ENCODE measurements around the gene GRIP2.

The GRIP2 gene

GRCh38 chr3:14453876-14454638, 86.1 kb downstream of the GRIP2 start:
- no peak for TF ChIP-seq EZH2 (optimal IDR thresholded peaks at IDR 0.05; ENCODE audit: low read depth, low read length)
- no peak for TF ChIP-seq EZH2phosphoT487 (IDR thresholded peaks at IDR 0.05; ENCODE audit: low read length)
- TF ChIP-seq, protein P1, sequence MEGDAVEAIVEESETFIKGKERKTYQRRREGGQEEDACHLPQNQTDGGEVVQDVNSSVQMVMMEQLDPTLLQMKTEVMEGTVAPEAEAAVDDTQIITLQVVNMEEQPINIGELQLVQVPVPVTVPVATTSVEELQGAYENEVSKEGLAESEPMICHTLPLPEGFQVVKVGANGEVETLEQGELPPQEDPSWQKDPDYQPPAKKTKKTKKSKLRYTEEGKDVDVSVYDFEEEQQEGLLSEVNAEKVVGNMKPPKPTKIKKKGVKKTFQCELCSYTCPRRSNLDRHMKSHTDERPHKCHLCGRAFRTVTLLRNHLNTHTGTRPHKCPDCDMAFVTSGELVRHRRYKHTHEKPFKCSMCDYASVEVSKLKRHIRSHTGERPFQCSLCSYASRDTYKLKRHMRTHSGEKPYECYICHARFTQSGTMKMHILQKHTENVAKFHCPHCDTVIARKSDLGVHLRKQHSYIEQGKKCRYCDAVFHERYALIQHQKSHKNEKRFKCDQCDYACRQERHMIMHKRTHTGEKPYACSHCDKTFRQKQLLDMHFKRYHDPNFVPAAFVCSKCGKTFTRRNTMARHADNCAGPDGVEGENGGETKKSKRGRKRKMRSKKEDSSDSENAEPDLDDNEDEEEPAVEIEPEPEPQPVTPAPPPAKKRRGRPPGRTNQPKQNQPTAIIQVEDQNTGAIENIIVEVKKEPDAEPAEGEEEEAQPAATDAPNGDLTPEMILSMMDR (IDR thresholded peaks at IDR 0.05; ENCODE audit: low read length), result no peak
- H3K36me3 ChIP-seq (replicated peaks; ENCODE audit: insufficient read depth, low read length), result no peaks in the 10 kb centered on the region
- no peaks in the 10 kb centered on the region for H3K9me3 ChIP-seq (replicated peaks; ENCODE audit: insufficient read depth, low read length)
- no peaks in the 10 kb centered on the region for H3F3A ChIP-seq (ENCODE audit: insufficient read depth, low read length)
- H3K27ac ChIP-seq (ENCODE audit: low read length), result no peak overlapping the region
- no peak for DNase-seq
- H3K4me1 ChIP-seq (ENCODE audit: low read length), result no peaks in the 10 kb centered on the region
- H3K9ac ChIP-seq (ENCODE audit: low read length), result no peak overlapping the region
- H3K27me3 ChIP-seq (replicated peaks; ENCODE audit: insufficient read depth, low read length), result no peaks in the 10 kb centered on the region
- H3K4me3 ChIP-seq (ENCODE audit: low read length), result no peak overlapping the region
- H3K9me2 ChIP-seq (replicated peaks; ENCODE audit: insufficient read depth, low read length), result no peaks in the 10 kb centered on the region
- H3K79me2 ChIP-seq (ENCODE audit: low read length), result no peaks in the 10 kb centered on the region
- no peak overlapping the region for H3K4me2 ChIP-seq (ENCODE audit: low read depth, low read length)
- H2AFZ ChIP-seq (ENCODE audit: low read length), result no peak overlapping the region
- H4K20me1 ChIP-seq (ENCODE audit: insufficient read depth, low read length), result no peaks in the 10 kb centered on the region

DNA sequence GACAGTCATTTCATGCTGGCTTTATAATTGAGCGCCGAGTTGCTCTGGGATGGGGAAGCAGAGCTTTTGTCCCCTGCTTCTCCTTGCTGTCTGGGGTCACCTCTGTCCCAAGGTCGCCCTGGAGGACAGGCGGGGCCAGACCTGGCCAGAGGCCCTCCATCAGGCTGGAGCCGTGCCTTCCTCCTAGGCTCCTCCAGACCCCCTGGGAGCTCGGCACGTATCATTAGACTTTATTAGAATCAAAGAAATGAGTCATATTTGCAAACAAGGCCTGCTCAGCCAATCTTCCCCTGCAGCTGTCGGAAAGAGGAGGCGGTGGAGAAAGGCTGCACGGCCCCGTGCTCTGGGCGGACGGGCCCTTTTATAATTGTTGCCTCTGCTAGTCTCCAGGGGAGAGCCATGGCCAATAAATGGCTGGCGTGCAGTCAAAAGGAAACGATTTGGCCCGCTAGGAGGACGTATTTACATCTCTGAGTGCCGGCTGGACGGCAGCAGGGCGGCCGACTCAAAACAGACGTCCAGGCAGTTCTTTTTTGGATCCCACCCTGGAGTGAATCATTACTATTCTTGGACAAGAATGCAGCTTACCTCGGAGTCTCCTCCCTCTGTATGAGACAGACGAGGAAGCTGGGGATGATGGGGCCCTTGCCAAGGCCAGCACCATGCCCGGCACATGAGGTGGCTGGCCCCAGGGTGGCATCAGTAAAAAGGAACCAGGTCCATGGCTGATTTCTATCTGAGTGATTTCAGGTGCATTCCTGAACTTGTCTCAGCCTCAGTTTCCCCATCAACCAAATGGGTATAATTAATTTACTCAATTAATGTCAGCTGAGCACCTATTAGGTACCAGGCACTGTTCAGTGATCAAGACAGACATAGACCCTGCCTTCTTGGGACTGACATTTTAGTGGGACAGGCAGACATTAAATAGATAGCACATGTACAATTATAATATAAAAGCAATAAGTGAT, 87.1 kb downstream of the GRIP2 start:
- no peaks in the 10 kb centered on the region for H3K79me2 ChIP-seq (ENCODE audit: low read length)
- TF ChIP-seq EZH2phosphoT487 (IDR thresholded peaks at IDR 0.05; ENCODE audit: low read length) (no peak), EZH2 (optimal IDR thresholded peaks at IDR 0.05; ENCODE audit: low read depth, low read length) (no peak)
- TF ChIP-seq, protein P1 (IDR thresholded peaks at IDR 0.05; ENCODE audit: low read length), result no peak
- no peak overlapping the region for H2AFZ ChIP-seq (ENCODE audit: low read length)
- no peaks in the 10 kb centered on the region for H3K27me3 ChIP-seq (replicated peaks; ENCODE audit: insufficient read depth, low read length)
- H3K9me3 ChIP-seq (replicated peaks; ENCODE audit: insufficient read depth, low read length), result no peaks in the 10 kb centered on the region
- no peaks in the 10 kb centered on the region for H3F3A ChIP-seq (ENCODE audit: insufficient read depth, low read length)
- no peak overlapping the region for H3K9ac ChIP-seq (ENCODE audit: low read length)
- H3K36me3 ChIP-seq (replicated peaks; ENCODE audit: insufficient read depth, low read length), result no peaks in the 10 kb centered on the region
- no peak overlapping the region for H3K4me3 ChIP-seq (ENCODE audit: low read length)
- H3K9me2 ChIP-seq (replicated peaks; ENCODE audit: insufficient read depth, low read length), result no peaks in the 10 kb centered on the region
- H3K4me1 ChIP-seq (ENCODE audit: low read length), result no peaks in the 10 kb centered on the region
- H3K27ac ChIP-seq (ENCODE audit: low read length), result no peak overlapping the region
- DNase-seq, result no peak
- no peaks in the 10 kb centered on the region for H4K20me1 ChIP-seq (ENCODE audit: insufficient read depth, low read length)
- no peak overlapping the region for H3K4me2 ChIP-seq (ENCODE audit: low read depth, low read length)

- Histone ChIP-seq H3K79me2 (ENCODE audit: low read length) (no peaks in the 10 kb centered on the region), H3K36me3 (replicated peaks; ENCODE audit: insufficient read depth, low read length) (no peaks in the 10 kb centered on the region), H3K4me1 (ENCODE audit: low read length) (no peaks in the 10 kb centered on the region), H3K27me3 (replicated peaks; ENCODE audit: insufficient read depth, low read length) (no peaks in the 10 kb centered on the region), H3K4me3 (ENCODE audit: low read length) (no peak overlapping the region), H3K9me2 (replicated peaks; ENCODE audit: insufficient read depth, low read length) (no peaks in the 10 kb centered on the region), H3F3A (ENCODE audit: insufficient read depth, low read length) (no peaks in the 10 kb centered on the region), H4K20me1 (ENCODE audit: insufficient read depth, low read length) (no peaks in the 10 kb centered on the region), H3K27ac (ENCODE audit: low read length) (no peak overlapping the region), H3K9me3 (replicated peaks; ENCODE audit: insufficient read depth, low read length) (no peaks in the 10 kb centered on the region), H2AFZ (ENCODE audit: low read length) (no peak overlapping the region), H3K4me2 (ENCODE audit: low read depth, low read length) (no peak overlapping the region), H3K9ac (ENCODE audit: low read length) (no peak overlapping the region)
- TF ChIP-seq, protein P1 (IDR thresholded peaks at IDR 0.05; ENCODE audit: low read length), result no peak
- no peak for TF ChIP-seq EZH2 (optimal IDR thresholded peaks at IDR 0.05; ENCODE audit: low read depth, low read length)
- TF ChIP-seq EZH2phosphoT487 (IDR thresholded peaks at IDR 0.05; ENCODE audit: low read length), result no peak
- no peak for DNase-seq
Observed at GRCh38 chr3:14451844-14452739, 88.0 kb downstream of the GRIP2 start.
